ENCODE results near the gene CORIN. TPM values are rescaled to one million over a fixed set of nuclear protein-coding genes. Genes with fewer than 3 reads are reported as not detected.

Gene CORIN
- total and polyA plus RNA-seq, 2 experiments from 2014 or later: not detected

DNA sequence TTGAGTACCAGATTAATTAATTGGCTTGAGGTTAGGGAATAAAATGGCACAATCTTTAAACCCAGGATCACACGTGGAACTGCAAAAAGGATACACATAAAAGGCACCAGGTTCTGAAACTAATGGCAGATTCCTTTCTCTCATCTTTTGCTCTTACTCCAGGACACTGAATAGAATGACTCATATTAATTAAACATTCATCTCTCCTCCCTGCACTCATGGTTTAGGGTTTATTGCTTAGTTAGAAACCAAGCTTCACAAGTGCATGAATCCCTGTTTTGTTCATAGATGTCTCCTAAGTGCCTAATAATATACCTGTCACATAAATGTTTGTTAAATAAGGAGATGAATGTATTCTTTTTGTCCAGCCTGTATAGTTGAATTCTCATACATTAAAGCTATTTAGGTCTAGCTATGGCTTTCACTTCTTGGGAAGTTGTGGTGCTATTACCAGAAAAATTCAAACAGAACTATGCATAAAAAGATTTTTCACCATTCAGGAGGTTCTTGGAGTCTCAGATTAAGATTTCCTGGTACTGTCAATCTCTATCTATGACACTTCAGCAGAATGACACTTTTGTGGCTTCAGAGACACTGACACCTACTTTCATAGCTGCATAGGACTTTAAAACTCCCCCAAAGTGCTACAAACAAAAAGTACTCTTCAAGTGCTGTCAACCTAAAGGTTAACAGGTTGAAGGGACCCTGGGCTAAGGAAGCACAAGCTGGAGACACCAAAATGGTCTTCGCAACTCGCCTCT lies 7.4 kb downstream of the CORIN start:
- H3K4me1 Mint-ChIP-seq: peaks cover 6% of the 10 kb centered on the region; the same call in 2 of the 3 replicates
- TF ChIP-seq STAT1 (IDR thresholded peaks at IDR 0.05; ENCODE audit: unreplicated experiment): no peak
- no peak for TF ChIP-seq ZNF331 (CRISPR knock-in tag; IDR thresholded peaks at IDR 0.05; ENCODE audit: low read depth)
- no peak for TF ChIP-seq ETS1 (IDR thresholded peaks at IDR 0.05)
- TF ChIP-seq JUNB (IDR thresholded peaks at IDR 0.05; ENCODE audit: unreplicated experiment): no peak
- no peak for TF ChIP-seq NANOG (IDR thresholded peaks at IDR 0.05; ENCODE audit: borderline replicate concordance)
- TF ChIP-seq, protein P1, sequence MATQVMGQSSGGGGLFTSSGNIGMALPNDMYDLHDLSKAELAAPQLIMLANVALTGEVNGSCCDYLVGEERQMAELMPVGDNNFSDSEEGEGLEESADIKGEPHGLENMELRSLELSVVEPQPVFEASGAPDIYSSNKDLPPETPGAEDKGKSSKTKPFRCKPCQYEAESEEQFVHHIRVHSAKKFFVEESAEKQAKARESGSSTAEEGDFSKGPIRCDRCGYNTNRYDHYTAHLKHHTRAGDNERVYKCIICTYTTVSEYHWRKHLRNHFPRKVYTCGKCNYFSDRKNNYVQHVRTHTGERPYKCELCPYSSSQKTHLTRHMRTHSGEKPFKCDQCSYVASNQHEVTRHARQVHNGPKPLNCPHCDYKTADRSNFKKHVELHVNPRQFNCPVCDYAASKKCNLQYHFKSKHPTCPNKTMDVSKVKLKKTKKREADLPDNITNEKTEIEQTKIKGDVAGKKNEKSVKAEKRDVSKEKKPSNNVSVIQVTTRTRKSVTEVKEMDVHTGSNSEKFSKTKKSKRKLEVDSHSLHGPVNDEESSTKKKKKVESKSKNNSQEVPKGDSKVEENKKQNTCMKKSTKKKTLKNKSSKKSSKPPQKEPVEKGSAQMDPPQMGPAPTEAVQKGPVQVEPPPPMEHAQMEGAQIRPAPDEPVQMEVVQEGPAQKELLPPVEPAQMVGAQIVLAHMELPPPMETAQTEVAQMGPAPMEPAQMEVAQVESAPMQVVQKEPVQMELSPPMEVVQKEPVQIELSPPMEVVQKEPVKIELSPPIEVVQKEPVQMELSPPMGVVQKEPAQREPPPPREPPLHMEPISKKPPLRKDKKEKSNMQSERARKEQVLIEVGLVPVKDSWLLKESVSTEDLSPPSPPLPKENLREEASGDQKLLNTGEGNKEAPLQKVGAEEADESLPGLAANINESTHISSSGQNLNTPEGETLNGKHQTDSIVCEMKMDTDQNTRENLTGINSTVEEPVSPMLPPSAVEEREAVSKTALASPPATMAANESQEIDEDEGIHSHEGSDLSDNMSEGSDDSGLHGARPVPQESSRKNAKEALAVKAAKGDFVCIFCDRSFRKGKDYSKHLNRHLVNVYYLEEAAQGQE (IDR thresholded peaks at IDR 0.05; ENCODE audit: unreplicated experiment): no peak
- TF ChIP-seq, protein P2, sequence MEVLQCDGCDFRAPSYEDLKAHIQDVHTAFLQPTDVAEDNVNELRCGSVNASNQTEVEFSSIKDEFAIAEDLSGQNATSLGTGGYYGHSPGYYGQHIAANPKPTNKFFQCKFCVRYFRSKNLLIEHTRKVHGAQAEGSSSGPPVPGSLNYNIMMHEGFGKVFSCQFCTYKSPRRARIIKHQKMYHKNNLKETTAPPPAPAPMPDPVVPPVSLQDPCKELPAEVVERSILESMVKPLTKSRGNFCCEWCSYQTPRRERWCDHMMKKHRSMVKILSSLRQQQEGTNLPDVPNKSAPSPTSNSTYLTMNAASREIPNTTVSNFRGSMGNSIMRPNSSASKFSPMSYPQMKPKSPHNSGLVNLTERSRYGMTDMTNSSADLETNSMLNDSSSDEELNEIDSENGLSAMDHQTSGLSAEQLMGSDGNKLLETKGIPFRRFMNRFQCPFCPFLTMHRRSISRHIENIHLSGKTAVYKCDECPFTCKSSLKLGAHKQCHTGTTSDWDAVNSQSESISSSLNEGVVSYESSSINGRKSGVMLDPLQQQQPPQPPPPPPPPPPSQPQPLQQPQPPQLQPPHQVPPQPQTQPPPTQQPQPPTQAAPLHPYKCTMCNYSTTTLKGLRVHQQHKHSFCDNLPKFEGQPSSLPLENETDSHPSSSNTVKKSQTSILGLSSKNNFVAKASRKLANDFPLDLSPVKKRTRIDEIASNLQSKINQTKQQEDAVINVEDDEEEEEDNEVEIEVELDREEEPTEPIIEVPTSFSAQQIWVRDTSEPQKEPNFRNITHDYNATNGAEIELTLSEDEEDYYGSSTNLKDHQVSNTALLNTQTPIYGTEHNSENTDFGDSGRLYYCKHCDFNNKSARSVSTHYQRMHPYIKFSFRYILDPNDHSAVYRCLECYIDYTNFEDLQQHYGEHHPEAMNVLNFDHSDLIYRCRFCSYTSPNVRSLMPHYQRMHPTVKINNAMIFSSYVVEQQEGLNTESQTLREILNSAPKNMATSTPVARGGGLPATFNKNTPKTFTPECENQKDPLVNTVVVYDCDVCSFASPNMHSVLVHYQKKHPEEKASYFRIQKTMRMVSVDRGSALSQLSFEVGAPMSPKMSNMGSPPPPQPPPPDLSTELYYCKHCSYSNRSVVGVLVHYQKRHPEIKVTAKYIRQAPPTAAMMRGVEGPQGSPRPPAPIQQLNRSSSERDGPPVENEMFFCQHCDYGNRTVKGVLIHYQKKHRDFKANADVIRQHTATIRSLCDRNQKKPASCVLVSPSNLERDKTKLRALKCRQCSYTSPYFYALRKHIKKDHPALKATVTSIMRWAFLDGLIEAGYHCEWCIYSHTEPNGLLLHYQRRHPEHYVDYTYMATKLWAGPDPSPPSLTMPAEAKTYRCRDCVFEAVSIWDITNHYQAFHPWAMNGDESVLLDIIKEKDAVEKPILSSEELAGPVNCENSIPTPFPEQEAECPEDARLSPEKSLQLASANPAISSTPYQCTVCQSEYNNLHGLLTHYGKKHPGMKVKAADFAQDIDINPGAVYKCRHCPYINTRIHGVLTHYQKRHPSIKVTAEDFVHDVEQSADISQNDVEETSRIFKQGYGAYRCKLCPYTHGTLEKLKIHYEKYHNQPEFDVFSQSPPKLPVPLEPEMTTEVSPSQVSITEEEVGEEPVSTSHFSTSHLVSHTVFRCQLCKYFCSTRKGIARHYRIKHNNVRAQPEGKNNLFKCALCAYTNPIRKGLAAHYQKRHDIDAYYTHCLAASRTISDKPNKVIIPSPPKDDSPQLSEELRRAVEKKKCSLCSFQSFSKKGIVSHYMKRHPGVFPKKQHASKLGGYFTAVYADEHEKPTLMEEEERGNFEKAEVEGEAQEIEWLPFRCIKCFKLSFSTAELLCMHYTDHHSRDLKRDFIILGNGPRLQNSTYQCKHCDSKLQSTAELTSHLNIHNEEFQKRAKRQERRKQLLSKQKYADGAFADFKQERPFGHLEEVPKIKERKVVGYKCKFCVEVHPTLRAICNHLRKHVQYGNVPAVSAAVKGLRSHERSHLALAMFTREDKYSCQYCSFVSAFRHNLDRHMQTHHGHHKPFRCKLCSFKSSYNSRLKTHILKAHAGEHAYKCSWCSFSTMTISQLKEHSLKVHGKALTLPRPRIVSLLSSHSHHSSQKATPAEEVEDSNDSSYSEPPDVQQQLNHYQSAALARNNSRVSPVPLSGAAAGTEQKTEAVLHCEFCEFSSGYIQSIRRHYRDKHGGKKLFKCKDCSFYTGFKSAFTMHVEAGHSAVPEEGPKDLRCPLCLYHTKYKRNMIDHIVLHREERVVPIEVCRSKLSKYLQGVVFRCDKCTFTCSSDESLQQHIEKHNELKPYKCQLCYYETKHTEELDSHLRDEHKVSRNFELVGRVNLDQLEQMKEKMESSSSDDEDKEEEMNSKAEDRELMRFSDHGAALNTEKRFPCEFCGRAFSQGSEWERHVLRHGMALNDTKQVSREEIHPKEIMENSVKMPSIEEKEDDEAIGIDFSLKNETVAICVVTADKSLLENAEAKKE (CRISPR knock-in tag; IDR thresholded peaks at IDR 0.05): no peak
- TF ChIP-seq, protein P3, sequence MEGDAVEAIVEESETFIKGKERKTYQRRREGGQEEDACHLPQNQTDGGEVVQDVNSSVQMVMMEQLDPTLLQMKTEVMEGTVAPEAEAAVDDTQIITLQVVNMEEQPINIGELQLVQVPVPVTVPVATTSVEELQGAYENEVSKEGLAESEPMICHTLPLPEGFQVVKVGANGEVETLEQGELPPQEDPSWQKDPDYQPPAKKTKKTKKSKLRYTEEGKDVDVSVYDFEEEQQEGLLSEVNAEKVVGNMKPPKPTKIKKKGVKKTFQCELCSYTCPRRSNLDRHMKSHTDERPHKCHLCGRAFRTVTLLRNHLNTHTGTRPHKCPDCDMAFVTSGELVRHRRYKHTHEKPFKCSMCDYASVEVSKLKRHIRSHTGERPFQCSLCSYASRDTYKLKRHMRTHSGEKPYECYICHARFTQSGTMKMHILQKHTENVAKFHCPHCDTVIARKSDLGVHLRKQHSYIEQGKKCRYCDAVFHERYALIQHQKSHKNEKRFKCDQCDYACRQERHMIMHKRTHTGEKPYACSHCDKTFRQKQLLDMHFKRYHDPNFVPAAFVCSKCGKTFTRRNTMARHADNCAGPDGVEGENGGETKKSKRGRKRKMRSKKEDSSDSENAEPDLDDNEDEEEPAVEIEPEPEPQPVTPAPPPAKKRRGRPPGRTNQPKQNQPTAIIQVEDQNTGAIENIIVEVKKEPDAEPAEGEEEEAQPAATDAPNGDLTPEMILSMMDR (conservative IDR thresholded peaks at IDR 0.05; ENCODE audit: low read depth in 2 of 2): no peak
- TF ChIP-seq EZH2 (IDR thresholded peaks at IDR 0.05; ENCODE audit: low read depth, unreplicated experiment): no peak
- no peak for TF ChIP-seq POLR2AphosphoS5 (IDR thresholded peaks at IDR 0.05; ENCODE audit: low read depth)
- no peak for TF ChIP-seq EZH2phosphoT487 (IDR thresholded peaks at IDR 0.05; ENCODE audit: unreplicated experiment)
- no peak for TF ChIP-seq ZNF114 (CRISPR knock-in tag; IDR thresholded peaks at IDR 0.05)
- TF ChIP-seq CREB1 (CRISPR knock-in tag; IDR thresholded peaks at IDR 0.05; ENCODE audit: low read depth): no peak
- H3K4me1 ChIP-seq (ENCODE audit: insufficient read depth): no peaks in the 10 kb centered on the region
- no peak overlapping the region for H3K27ac ChIP-seq (ENCODE audit: low read depth)
- H3K79me2 ChIP-seq (replicated peaks; ENCODE audit: insufficient read depth): no peaks in the 10 kb centered on the region
- H3K4me3 ChIP-seq: no peak overlapping the region
- H3K4me2 ChIP-seq: no peak overlapping the region
- DNase-seq (ENCODE audit: low spot score) (no peak), ATAC-seq (no peak)
- no peaks in the 10 kb centered on the region for H3F3A ChIP-seq (replicated peaks; ENCODE audit: low read depth)
- H2AFZ ChIP-seq: no peak overlapping the region
- H3K4me3 Mint-ChIP-seq: no peak overlapping the region
- no peaks in the 10 kb centered on the region for H3K36me3 ChIP-seq (ENCODE audit: insufficient read depth)
- H3K27ac Mint-ChIP-seq: no peak overlapping the region
- H3K27me3 ChIP-seq (ENCODE audit: insufficient read depth): no peaks in the 10 kb centered on the region
- H3K9me3 Mint-ChIP-seq: peaks cover 10% of the 10 kb centered on the region; the same call in 2 of the 3 replicates
- no peaks in the 10 kb centered on the region for H3K27me3 Mint-ChIP-seq (ENCODE audit: insufficient read depth, low read depth, poor library complexity)
- H4K20me1 ChIP-seq (replicated peaks; ENCODE audit: insufficient read depth): no peaks in the 10 kb centered on the region
- peaks cover 3% of the 10 kb centered on the region; the same call in 1 of the 2 replicates for H3K9me2 ChIP-seq (ENCODE audit: insufficient read depth)
- peaks cover 10% of the 10 kb centered on the region; the same call in 1 of the 3 replicates for H3K36me3 Mint-ChIP-seq (ENCODE audit: low read depth)

Data from GM23338 (cell line).